Lung (tissue), 12 donors: ENCODE results near the gene RASSF7. TPM values are rescaled to one million over a fixed set of nuclear protein-coding genes. Genes with fewer than 3 reads are reported as not detected.

Source experiments
- ATAC-seq: fragments of 200-7000 bp; cut with Tn5 transposase; one replicate; pipeline ENCODE4 v1.9.1; 2020; ENCODE audit warnings: moderate number of reproducible peaks; ENCODE audit not compliant: insufficient read depth, low FRiP score
- DNase-seq, 3 donors: peaks; one replicate each; pipeline ENCODE4 v3.0.0-alpha.2; 2013 to 2017
- H3K27ac ChIP-seq, 2 donors: one replicate each; pipeline ENCODE4 v1.5.1; 2013; ENCODE audit warnings: mild to moderate bottlenecking in 2 of 2, moderate library complexity in 2 of 2, control low read depth in 1 of 2, inconsistent platforms in 1 of 2, low read depth in 1 of 2, low read length in 1 of 2
- H3K27me3 ChIP-seq, 3 donors: one replicate each; pipeline ENCODE4 v1.5.1; 2013; ENCODE audit warnings: low read length in 2 of 3; ENCODE audit not compliant: control insufficient read depth in 3 of 3, insufficient read depth in 3 of 3
- H3K36me3 ChIP-seq, 4 donors: one replicate each; pipeline ENCODE4 v1.5.1; 2013; ENCODE audit warnings: low read length in 4 of 4, mild to moderate bottlenecking in 1 of 4, moderate library complexity in 1 of 4; ENCODE audit not compliant: control insufficient read depth in 4 of 4, insufficient read depth in 4 of 4
- H3K4me1 ChIP-seq, 5 donors: one replicate each; pipeline ENCODE4 v1.5.1; 2013; ENCODE audit warnings: low read length in 5 of 5, mild to moderate bottlenecking in 2 of 5, moderate library complexity in 1 of 5; ENCODE audit not compliant: control insufficient read depth in 5 of 5, insufficient read depth in 5 of 5
- H3K4me3 ChIP-seq: one replicate; pipeline ENCODE4 v1.5.1; 2013; ENCODE audit warnings: mild to moderate bottlenecking, control low read depth, moderate library complexity
- H3K9ac ChIP-seq, 2 donors: one replicate each; pipeline ENCODE4 v1.5.1; 2013; ENCODE audit warnings: low read length in 2 of 2, control low read depth in 1 of 2; ENCODE audit not compliant: insufficient read depth in 1 of 2
- H3K9me3 ChIP-seq, 4 donors: one replicate each; pipeline ENCODE4 v1.5.1; 2013; ENCODE audit warnings: low read length in 3 of 4, mild to moderate bottlenecking in 1 of 4, moderate library complexity in 1 of 4; ENCODE audit not compliant: control insufficient read depth in 4 of 4, insufficient read depth in 3 of 4
- WGBS, 2 donors: extraction: QIAGEN DNeasy Blood & Tissue Kit; methylation state at CpG; one replicate each; pipeline ENCODE4 v1.1.7; 2013; 5-methylcytosine and 5-hydroxymethylcytosine counted together
- polyA plus RNA-seq, 2 donors: library from polyadenylated mRNA; stranded (reverse); fragments of 200-250 nt; gene quantifications; one replicate each; pipeline ENCODE4 v1.2.1, GENCODE V29; 2013
- total RNA-seq, 2 donors: library from RNA; depleted of rRNA in 1 of 2; stranded (reverse); fragments of >200 nt in 1 of 2; gene quantifications; one replicate each; pipeline ENCODE4 v1.2.1, GENCODE V29; 2014 to 2021
- TF ChIP-seq, protein P1 (sequence below): IDR thresholded peaks from 2 replicates; pipeline ENCODE4 v1.5.1; 2012; ENCODE audit warnings: mild to moderate bottlenecking; ENCODE audit errors: control extremely low read depth, extremely low read depth
- donor health status: control.
- donor health status: control.
- donor health status: Bipolar disorder and iron deficiency.
- donor health status: healthy.
- donor health status: DM: yes; HTN: yes; CAD: no.

Gene RASSF7
- total and polyA plus RNA-seq, 4 donors: 47.9 to 153 (median 66.4) TPM

DNA sequence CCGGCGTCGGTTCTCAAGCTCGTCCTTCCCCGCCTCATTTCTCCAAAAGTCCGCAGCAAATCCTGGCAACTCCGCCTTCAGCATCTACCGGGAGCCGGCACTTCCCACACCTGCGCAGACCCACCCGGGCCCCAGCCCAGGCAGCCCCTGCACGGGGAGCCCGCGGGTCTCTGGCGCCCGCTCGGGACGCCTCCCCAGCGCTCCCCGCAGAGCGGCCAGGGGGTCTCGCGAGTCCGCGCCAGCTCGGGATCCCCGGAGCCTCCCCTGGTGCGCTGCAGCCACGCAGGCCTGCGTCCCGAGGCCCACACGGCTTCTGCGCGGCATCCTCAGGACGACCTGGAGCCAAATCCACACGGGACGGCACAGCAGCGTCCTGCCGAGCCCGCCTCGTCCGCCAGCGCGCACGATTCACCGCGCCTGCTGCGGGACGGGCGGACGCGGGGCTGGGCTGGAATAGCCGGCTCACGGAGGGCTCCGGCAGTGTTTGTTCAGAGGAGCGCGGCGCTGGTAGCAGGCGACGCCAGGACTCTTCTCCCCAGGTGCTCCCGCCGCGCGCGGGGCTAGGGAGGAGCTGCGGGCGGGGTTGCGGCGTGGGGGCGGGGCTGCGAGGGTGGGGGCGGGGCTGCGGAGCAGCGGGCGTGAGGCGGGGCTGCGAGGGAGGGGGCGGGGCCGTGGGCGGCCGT is 14.7 kb downstream of the RASSF7 start:
- peaks cover 0 to 5% (median 0%) of the 10 kb centered on the region in 3 donors for H3K27me3 ChIP-seq
- TF ChIP-seq, protein P1, sequence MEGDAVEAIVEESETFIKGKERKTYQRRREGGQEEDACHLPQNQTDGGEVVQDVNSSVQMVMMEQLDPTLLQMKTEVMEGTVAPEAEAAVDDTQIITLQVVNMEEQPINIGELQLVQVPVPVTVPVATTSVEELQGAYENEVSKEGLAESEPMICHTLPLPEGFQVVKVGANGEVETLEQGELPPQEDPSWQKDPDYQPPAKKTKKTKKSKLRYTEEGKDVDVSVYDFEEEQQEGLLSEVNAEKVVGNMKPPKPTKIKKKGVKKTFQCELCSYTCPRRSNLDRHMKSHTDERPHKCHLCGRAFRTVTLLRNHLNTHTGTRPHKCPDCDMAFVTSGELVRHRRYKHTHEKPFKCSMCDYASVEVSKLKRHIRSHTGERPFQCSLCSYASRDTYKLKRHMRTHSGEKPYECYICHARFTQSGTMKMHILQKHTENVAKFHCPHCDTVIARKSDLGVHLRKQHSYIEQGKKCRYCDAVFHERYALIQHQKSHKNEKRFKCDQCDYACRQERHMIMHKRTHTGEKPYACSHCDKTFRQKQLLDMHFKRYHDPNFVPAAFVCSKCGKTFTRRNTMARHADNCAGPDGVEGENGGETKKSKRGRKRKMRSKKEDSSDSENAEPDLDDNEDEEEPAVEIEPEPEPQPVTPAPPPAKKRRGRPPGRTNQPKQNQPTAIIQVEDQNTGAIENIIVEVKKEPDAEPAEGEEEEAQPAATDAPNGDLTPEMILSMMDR: no peak
- DNase-seq (no peak), ATAC-seq (peak; percentile 2)
- no peaks in the 10 kb centered on the region for H3K9me3 ChIP-seq
- peaks cover 4 to 32% (median 18%) of the 10 kb centered on the region in 5 donors for H3K4me1 ChIP-seq
- H3K9ac ChIP-seq: no peak overlapping the region
- WGBS, 2 donors: 1% methylated on average over 64 to 81 of the region's 81 CpGs
- H3K27ac ChIP-seq: peak overlapping the region in 1 of 2 donors; percentile 15
- H3K36me3 ChIP-seq: peaks cover 0 to 3% (median 1%) of the 10 kb centered on the region in 4 donors
- peak overlapping the region; percentile 51 for H3K4me3 ChIP-seq

DNA sequence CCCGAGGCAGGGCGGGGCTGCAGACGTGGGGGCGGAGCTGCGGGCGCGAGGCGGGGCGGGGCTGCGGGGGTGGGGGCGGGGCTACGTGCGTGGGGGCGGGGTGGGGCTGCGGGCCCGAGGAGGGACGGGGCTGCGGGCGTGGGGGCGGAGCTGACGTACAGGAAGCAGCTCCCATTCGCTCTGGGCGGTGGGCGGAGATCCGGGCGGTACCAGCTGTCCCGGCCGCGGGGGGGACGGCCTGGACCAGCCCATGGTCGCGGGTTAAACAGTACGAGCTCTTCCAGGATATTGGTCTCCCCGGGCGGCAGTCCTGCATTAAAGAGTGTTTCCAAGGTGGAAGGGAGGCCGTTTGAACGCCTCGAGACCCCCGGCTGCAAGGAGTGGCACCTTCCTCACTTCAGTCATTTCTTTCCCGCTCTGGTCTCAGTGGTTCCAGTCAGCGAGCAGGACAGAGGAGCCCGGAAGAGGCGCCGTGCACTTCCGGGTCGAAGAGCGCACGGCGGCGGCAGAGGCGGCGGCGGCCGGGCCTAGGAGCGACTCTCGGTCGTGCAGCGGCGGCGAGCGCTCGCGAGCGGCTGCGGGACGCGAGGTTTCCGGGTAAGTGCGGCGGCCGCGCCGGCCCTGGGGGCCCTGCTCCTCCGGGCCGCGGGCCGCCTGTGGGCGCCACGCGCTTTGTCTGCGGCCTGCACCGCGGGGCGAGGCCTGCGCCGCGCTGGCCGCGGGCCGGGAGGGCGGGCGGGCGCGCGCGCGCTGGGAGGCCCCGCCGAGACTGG is 15.4 kb downstream of the RASSF7 start, which contains the start of gene PHRF1:
Gene PHRF1, plus strand, starts transcription at position 475 of the 773 bp plus-strand sequence. CDS start 5,043 bp downstream, outside the sequence.
- WGBS, 2 donors: 0 to 1% methylated on average over 63 to 99 of the region's 99 CpGs
- peak; percentile 92 for ATAC-seq
- Histone ChIP-seq H3K36me3 (peaks cover 0 to 3% (median 1%) of the 10 kb centered on the region in 4 donors), H3K9ac (peak within 1 kb of the TSS; percentile 61 to 82), H3K27me3 (peaks cover 0 to 5% (median 0%) of the 10 kb centered on the region in 3 donors), H3K4me3 (peak within 1 kb of the TSS; percentile 99), H3K4me1 (peaks cover 4 to 32% (median 18%) of the 10 kb centered on the region in 5 donors), H3K9me3 (no peaks in the 10 kb centered on the region), H3K27ac (peak within 1 kb of the TSS; percentile 93 to 98)
- TF ChIP-seq, protein P1: no peak
- peak; percentile 96 to 97 (median 96) for DNase-seq

- H3K27ac ChIP-seq: peak overlapping the region; percentile 5 to 87
- ATAC-seq (no peak), DNase-seq (no peak)
- TF ChIP-seq, protein P1: no peak
- H3K9me3 ChIP-seq: no peaks in the 10 kb centered on the region
- peaks cover 0 to 9% (median 5%) of the 10 kb centered on the region in 4 donors for H3K36me3 ChIP-seq
- peak overlapping the region; percentile 61 to 76 for H3K9ac ChIP-seq
- H3K4me1 ChIP-seq: peaks cover 4 to 34% (median 15%) of the 10 kb centered on the region in 5 donors
- peaks cover 0 to 5% (median 0%) of the 10 kb centered on the region in 3 donors for H3K27me3 ChIP-seq
- 4 to 6% methylated on average over 37 to 42 of the region's 48 CpGs for WGBS, 2 donors
- peak overlapping the region; percentile 99 for H3K4me3 ChIP-seq
Observed at GRCh38 chr11:576811-577610, 16.2 kb downstream of the RASSF7 start.
